NCI-H446 treated with DMSO at 0.1 percent for 48 hours (cell line): ENCODE measurements around the gene CAMLG.
A peak's percentile ranks its signal among the peaks of the same experiment; 100 is the strongest.
"Not testable (repeated sequence)": the region's sequence is repeated elsewhere in the genome, so short reads cannot be mapped to it uniquely, and the experiment has no call there.

Experiments
- DNase-seq: peaks from one replicate; lab custom pipeline; 2025; lab: John Stamatoyannopoulos, UW

CAMLG gene

GRCh38 chr5:134738133-134738962 lies at the start of gene CAMLG:
TSS of gene CAMLG (plus strand) at chr5:134738548. CDS start at chr5:134738621, 73 bp downstream.
- peak; percentile 84 for DNase-seq

DNA sequence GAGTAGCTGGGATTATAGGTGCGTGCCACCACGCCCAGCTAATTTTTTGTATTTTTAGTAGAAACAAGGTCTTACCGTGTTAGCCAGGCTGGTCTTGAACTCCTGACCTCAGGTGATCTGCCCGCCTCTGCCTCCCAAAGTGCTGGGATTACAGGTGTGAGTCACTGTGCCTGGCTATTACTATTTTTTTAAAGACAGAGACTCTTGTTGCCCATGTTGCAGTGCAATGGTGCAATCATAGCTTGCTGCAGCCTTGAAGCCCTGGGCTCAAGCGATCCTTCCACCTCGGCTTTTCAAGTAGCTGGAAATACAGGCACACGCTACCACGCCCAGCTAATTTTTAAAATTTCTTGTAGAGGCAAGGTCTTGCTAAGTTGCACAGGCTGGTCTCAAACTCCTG lies 48.2 kb upstream of the CAMLG start:
- DNase-seq, result not testable (repeated sequence)

- no peak for DNase-seq
These were observed 45.6 kb upstream of the CAMLG start for GRCh38 chr5:134692722-134693121.

- no peak for DNase-seq
These were observed 30.0 kb upstream of the CAMLG start for GRCh38 chr5:134708301-134708700.

- DNase-seq, result no peak
These were observed 24.2 kb upstream of the CAMLG start for GRCh38 chr5:134714120-134714519.

GRCh38 chr5:134714541-134714940 lies 23.8 kb upstream of the CAMLG start:
- DNase-seq, result no peak

GRCh38 chr5:134715466-134715865 lies 22.9 kb upstream of the CAMLG start:
- DNase-seq, result not testable (repeated sequence)

DNA sequence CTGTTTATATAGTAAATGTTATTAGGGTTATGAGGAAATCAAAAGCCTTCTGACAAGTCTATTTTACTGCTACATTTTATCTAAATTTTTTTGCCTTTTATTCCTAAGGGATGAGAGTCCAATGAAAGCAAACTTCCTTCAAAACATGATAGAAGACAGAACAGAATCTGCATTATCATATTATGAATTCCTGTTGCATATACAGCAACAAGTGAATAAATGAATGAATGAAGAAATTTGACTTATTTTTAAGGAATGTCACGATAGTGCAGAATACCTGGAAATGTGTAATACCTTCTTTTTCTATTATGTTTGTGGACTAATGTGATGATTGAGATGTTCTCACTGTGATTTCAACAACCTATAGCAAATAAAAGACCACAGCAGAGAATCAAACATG lies 13.5 kb upstream of the CAMLG start:
- DNase-seq, result no peak

DNA sequence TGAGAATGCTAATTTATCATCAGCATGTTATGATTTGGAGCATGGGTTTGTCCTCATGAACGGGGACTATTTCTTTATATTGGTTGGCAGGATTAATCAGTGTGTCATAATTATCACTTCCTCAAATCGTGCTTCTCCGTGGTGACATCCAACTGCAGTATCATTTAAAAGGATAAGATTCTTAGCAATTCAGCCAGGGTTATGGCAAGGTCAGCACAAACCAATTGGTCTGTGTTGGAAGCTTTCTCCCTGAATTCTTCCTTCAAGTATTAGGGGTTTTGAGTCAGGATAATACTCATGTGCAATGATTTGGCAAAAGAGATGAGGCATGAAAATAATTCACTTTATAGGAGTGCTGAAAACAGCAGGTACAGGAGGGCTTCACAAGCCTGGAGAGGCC lies 5.5 kb upstream of the CAMLG start:
- no peak for DNase-seq

GRCh38 chr5:134735243-134735642 lies 3.1 kb upstream of the CAMLG start:
- DNase-seq, result no peak

GRCh38 chr5:134736173-134736812 lies 2.1 kb upstream of the CAMLG start:
- no peak for DNase-seq

- DNase-seq, result no peak
These were observed 764 bp downstream of the CAMLG start for GRCh38 chr5:134738963-134739661.

- no peak for DNase-seq
These were observed 2.7 kb downstream of the CAMLG start for GRCh38 chr5:134741052-134741451.

GRCh38 chr5:134742134-134742533 lies 3.8 kb downstream of the CAMLG start:
- no peak for DNase-seq

GRCh38 chr5:134749415-134749814 lies 11.1 kb downstream of the CAMLG start:
- no peak for DNase-seq

DNA sequence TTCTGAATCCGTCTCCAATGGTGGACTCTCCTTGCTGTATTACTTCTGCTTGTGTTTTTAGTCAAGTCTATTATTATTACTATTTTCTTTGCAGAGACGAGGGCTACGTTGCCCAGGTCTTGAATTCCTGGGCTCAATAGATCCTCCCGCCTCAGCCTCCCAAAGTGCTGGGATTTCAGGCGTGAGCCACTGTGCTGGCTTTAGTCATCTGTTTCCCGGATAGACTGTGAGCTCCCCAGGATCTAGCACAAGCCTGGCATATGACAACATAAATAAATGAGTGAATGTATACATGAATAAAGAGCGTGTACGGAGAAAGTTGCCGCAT lies 19.8 kb downstream of the CAMLG start:
- no peak for DNase-seq

GRCh38 chr5:134758504-134759341 lies 20.4 kb downstream of the CAMLG start, which contains the start of gene DDX46:
TSS of gene DDX46 (plus strand) at chr5:134758779. CDS start at chr5:134758939, 160 bp downstream.
- peak; percentile 83 for DNase-seq

DNA sequence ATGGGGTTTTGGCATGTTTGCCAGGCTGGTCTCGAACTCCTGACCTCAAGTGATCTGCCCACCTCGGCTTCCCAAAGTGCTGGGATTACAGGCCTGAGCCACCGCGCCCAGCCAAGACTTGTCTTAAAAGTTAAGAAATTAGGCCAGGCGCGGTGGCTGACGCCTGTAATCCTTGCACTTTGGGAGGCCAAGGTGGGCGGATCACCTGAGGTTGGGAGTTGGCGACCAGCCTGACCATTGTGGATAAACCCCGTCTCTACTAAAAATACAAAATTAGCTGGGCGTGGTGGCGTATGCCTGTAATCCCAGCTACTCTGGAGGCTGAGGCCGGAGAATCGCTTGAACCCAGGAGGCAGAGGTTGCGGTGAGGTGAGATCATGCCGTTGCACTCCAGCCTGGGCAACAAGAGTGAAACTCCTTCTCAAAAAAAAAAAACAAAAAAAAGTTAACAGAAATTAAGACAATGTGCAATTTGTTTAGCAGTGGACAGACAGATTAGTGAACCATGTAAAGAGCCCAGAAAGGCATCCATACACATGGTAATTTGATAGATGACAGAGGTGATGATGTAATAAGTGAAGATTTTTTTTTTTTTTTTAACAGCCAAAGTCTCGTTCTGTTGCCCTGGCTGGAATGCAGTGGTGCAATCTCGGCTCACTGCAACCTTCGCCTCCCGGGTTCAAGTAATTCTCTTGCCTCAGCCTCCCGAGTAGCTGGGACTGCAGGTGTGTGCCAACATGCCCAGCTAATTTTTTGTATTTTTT lies 29.4 kb downstream of the CAMLG start:
- not testable (repeated sequence) for DNase-seq

GRCh38 chr5:134769206-134769605 lies 30.9 kb downstream of the CAMLG start:
- no peak for DNase-seq

DNA sequence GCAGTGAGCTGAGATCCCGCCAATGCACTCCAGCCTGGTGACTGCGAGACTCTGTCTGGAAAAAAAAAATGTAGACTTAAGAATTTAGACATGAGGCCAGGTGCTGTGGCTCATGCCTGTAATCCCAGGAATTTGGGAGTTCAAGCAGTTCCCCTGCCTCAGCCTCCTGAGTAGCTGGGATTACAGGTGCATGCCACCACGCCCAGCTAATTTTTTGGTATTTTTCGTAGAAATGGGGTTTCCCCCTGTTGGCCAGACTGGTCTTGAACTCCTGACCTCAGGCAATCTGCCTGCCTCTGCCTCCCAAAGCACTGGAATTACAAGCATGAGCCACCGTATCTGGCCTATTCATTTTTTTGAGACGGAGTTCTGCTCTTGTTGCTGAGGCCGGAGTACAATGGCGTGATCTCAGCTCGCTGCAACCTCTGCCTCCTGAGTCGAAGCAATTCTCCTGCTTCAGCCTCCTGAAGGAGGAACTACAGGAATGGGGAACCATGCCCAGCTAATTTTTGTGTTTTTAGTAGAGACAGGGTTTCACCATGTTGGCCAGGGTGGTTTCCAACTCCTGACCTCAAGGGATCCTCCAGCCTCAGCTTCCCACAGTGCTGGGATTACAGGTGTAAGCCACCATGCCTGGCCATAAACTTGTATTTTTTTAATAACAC lies 34.2 kb downstream of the CAMLG start:
- DNase-seq, result no peak

- DNase-seq, result no peak
These were observed 39.0 kb downstream of the CAMLG start for GRCh38 chr5:134777366-134777765.
